Endothelial cell (in vitro differentiated cells): ENCODE measurements around the gene LEMD1. TPM values are rescaled to one million over a fixed set of nuclear protein-coding genes. Genes with fewer than 3 reads are reported as not detected.
"Not testable (repeated sequence)": the region's sequence is repeated elsewhere in the genome, so short reads cannot be mapped to it uniquely, and the experiment has no call there.

Source experiments
- DNase-seq: peaks from one replicate; pipeline ENCODE4 v3.0.0; 2021; ENCODE audit warnings: low spot score
- H3K27ac Mint-ChIP-seq: one replicate; pipeline ENCODE4 v1.8.0; 2021; ENCODE audit warnings: mixed read lengths, inconsistent platforms; ENCODE audit not compliant: unreplicated experiment
- H3K27me3 Mint-ChIP-seq: one replicate; pipeline ENCODE4 v1.8.0; 2021; ENCODE audit warnings: mild to moderate bottlenecking, moderate library complexity, mixed read lengths, inconsistent platforms; ENCODE audit not compliant: unreplicated experiment
- H3K36me3 Mint-ChIP-seq: one replicate; pipeline ENCODE4 v1.8.0; 2021; ENCODE audit warnings: mild to moderate bottlenecking, low read depth, mixed read lengths, inconsistent platforms; ENCODE audit not compliant: unreplicated experiment
- H3K4me1 Mint-ChIP-seq: one replicate; pipeline ENCODE4 v1.8.0; 2021; ENCODE audit warnings: mild to moderate bottlenecking, mixed read lengths, inconsistent platforms; ENCODE audit not compliant: unreplicated experiment
- H3K4me3 Mint-ChIP-seq: one replicate; pipeline ENCODE4 v1.8.0; 2021; ENCODE audit warnings: mild to moderate bottlenecking, mixed read lengths, inconsistent platforms; ENCODE audit not compliant: unreplicated experiment
- H3K9me3 Mint-ChIP-seq: one replicate; pipeline ENCODE4 v1.8.0; 2021; ENCODE audit warnings: mixed read lengths, inconsistent platforms; ENCODE audit not compliant: unreplicated experiment
- CTCF ChIP-seq: fragments of 200-600 bp; sonication (generic); IDR thresholded peaks from one replicate; pipeline ENCODE4 v1.5.0; 2021; ENCODE audit warnings: antibody characterized with exemption; ENCODE audit not compliant: unreplicated experiment
- total RNA-seq: library from RNA; stranded (reverse); fragmentation: NEBNext Ultra II Directional; extraction: Animal tissue kit (Norgen Biotek cat#: 25700); gene quantifications from one replicate; pipeline ENCODE4 v1.2.1, GENCODE V29; 2021; ENCODE audit not compliant: unreplicated experiment

LEMD1 gene
- total RNA-seq, 1 donor from 2014 or later, result 3.0 TPM

DNA sequence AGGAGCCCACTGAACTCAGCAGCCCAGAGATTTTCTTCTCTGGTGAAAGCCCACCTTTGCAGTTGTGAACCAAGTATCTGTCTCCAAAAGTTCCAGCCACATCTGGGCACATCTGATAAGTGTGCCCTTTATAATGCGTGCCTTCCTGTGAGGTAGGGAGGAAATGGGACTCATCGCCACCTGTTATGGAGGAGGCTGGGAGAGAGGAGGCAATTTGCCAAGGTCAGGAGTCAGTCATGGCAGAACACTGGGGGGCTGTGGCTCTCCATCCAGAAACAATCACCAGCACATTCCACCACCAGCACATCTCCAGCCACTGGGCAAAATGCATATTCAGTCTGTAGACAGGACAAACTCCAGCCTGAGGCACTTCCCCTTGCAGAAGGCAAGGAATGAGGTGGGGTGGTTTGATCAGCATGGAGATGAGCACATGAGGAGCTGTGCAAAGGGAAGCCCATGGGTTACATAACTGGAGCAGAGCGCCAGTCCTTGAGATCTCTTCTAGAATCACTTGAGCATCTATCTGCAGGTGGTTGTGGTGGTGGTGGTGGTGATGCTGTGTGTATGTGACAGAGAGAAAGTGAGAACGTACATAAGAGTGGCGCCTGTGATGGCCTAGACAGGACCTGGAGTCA lies 15.0 kb upstream of the LEMD1 start:
- Mint-ChIP-seq H3K9me3 (no peaks in the 10 kb centered on the region), H3K27ac (no peak overlapping the region), H3K4me3 (no peak overlapping the region), H3K36me3 (no peaks in the 10 kb centered on the region), H3K4me1 (peaks cover 32% of the 10 kb centered on the region), H3K27me3 (peaks cover 8% of the 10 kb centered on the region)
- DNase-seq, result no peak
- TF ChIP-seq CTCF, result no peak

DNA sequence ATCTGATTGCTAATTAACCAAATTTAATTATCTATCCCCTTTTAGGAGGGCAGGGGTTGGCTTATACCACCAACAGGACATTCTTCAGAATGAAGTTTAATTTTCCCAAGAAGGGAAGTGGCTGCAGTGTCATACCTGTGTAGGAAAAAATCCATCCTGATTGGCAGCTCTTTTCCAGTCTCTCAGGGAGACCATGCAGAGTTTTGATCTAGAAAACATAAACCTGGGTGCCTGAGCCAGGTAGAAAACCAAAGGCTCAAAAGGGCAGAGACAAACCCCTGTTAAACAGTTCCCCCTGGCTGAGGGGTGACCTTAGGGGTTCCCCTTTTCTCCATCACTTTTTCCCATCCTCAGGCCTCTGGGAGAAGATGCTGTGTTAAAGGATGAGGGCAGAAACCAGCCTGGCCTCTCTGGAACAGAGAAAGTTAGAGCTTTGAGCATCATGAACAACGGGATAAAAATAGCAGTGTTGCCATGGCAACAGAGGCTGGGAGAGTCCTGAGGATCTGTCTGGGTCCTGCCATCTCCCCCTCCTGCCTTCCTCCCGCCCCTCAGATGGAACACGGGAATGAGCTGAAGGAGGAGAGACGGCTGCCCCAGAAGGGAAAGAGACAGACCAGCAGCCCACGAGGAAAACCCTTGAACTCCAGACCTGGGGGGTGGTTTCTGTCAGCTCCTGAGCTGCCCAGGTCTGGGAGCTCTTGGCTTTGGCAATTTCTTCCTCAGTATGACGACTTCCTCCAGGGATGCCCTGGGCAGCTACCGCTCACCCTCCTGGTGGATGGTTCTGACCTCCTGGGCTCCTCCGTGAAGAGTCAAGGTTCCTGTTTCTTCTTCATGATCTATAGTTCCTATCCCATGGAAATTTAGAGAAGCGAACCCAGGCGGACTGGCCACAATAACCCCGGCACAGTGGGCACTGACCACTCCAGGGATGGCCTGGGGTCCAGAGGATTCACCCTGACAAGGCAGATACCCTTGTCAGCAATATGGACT lies 14.0 kb upstream of the LEMD1 start:
- Mint-ChIP-seq H3K4me1 (peaks cover 25% of the 10 kb centered on the region), H3K9me3 (no peaks in the 10 kb centered on the region), H3K27ac (no peak overlapping the region), H3K27me3 (peaks cover 4% of the 10 kb centered on the region), H3K36me3 (no peaks in the 10 kb centered on the region), H3K4me3 (no peak overlapping the region)
- no peak for DNase-seq
- no peak for TF ChIP-seq CTCF

DNA sequence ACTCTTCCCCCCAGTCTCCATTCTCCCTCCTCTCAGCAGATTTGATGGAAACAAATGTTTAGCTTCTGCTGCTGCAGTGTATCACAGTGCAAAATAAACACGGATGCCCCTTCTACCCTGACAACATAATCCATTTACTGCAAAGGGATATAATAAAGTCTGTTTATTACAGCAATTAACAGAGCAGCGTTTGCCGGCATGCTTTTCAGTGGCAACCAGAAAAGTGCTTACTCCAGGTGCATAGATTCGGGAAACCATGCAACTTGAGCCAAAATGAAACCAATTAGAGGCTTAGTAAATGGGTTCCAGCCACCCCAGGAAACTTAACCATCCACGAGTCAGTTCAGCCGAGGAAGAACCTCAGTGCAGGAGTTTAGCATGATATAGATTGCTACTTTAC lies 12.9 kb upstream of the LEMD1 start:
- no peak for TF ChIP-seq CTCF
- no peak overlapping the region for H3K4me3 Mint-ChIP-seq
- DNase-seq, result no peak
- H3K27me3 Mint-ChIP-seq, result peaks cover 6% of the 10 kb centered on the region
- peak overlapping the region; percentile 41 for H3K27ac Mint-ChIP-seq
- H3K36me3 Mint-ChIP-seq, result no peaks in the 10 kb centered on the region
- H3K4me1 Mint-ChIP-seq, result peaks cover 15% of the 10 kb centered on the region
- no peaks in the 10 kb centered on the region for H3K9me3 Mint-ChIP-seq

DNA sequence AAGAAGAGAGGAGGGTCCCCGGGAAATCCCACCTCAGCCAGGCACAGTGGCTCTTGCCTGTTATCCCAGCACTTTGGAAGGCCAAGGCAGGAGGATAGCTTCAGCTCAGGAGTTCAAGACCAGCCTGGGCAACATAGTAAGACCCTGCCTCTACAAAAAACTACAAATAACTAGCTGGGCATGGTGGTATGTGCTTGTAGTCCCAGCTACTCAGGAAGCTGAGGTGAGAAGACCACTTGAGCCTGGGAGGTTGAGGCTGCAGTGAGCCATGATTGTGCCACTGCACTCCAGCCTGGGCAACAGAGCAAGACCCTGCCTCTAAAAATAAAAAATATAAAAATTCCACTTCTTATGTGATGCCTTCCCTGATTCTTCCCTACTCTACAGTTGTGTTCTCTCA lies 10.8 kb upstream of the LEMD1 start:
- H3K36me3 Mint-ChIP-seq, H3K9me3 Mint-ChIP-seq, H3K4me3 Mint-ChIP-seq, H3K27me3 Mint-ChIP-seq, H3K27ac Mint-ChIP-seq, H3K4me1 Mint-ChIP-seq, DNase-seq: not testable (repeated sequence)

- no peak for TF ChIP-seq CTCF
- H3K4me1 Mint-ChIP-seq, result peaks cover 4% of the 10 kb centered on the region
- no peak for DNase-seq
- no peak overlapping the region for H3K4me3 Mint-ChIP-seq
- H3K36me3 Mint-ChIP-seq, result no peaks in the 10 kb centered on the region
- H3K9me3 Mint-ChIP-seq, result no peaks in the 10 kb centered on the region
- H3K27ac Mint-ChIP-seq, result no peak overlapping the region
- H3K27me3 Mint-ChIP-seq, result peaks cover 8% of the 10 kb centered on the region
Observed at GRCh38 chr1:205432116-205432515, 10.3 kb upstream of the LEMD1 start.
